ENCODE measurements around the gene ZNF136.
A peak's percentile ranks its signal among the peaks of the same experiment; 100 is the strongest.

Gene ZNF136

DNA sequence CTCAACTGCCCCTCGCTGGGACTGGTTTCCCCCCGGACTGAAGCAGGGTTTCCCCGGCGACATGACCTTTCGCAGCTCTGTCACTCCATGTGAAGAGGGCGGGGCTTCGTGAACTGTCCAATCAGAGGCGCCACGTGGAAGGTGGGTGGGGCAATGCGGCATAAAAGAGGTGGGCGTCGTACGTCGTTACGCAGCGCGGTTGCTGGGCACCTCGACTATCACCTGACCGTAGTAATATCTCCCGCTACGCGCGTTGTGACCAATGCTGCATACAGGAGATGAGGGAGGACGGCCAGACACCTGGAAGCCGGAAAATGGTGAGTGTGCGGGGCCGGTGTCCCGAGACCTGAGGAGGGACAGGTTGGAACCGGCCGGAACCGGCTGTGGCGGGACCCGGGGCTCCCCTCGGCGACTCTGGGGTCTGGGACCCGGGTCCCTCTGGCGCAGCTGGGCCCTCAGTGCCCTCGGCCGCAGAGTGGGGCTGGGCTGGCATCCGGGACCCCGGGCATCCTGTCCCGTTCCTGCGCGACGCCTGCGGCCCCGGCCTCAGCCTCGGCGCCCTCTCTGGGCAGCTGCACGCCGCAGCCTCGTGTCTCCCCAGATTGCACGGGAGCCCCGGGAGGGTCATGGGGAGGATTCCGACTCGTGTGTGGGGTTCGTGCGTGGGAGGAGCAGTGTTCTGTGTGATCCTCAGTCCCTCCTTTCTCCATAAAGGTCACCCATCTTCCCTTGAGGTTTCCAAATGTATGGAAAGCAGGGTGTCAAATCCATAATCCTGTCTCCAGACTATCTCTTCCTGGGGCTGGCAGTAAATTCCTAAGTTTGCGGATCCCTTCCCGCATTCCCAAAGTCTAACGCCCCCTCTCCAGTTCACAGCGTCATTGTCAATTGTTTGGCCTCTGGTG is 32.2 kb downstream of the ZNF136 start:
- peak; percentile 76 for DNase-seq (ENCODE audit: low spot score)

DNA sequence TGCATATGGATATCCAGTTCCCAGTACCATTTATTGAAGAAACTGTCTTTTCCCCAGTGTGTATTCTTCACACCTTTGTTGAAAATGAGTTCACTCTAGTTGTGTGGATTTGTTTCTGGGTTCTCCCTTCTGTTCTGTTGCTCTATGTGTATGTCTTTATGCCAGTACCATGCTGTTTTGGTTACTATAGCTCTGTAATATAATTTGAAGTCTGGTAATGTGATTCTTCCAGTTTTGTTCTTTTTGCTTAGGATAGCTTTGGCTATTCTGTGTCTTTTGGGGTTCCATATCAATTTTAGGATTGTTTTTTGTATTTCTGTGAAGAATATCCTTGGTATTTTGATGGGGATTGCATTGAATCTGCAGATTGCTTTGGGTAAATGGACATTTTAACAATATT is 35.2 kb downstream of the ZNF136 start:
- no peak for DNase-seq (ENCODE audit: low spot score)

- no peak for DNase-seq (ENCODE audit: low spot score)
These were observed 37.0 kb downstream of the ZNF136 start for GRCh38 chr19:12199757-12200419.

GRCh38 chr19:12202250-12202649 is 39.4 kb downstream of the ZNF136 start:
- no peak for DNase-seq (ENCODE audit: low spot score)

DNA sequence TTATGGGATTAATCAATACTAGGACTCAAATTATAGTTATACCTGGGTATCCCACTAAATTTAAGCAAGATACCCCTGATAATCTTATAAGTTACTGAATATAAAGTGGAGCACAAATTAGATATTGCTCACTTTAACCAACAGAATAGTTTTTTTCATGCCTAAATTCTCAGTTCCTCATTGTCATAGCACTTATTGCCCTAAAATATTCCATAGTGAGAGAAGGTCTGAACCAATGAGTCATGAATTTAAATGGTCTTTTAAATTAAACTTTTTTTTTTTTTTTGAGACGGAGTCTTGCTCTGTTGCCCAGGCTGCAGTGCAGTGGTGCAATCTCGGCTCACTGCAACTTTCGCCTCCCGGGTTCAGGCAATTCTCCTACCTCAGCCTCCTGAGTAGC is 42.4 kb downstream of the ZNF136 start:
- DNase-seq (ENCODE audit: low spot score), result no peak

DNA sequence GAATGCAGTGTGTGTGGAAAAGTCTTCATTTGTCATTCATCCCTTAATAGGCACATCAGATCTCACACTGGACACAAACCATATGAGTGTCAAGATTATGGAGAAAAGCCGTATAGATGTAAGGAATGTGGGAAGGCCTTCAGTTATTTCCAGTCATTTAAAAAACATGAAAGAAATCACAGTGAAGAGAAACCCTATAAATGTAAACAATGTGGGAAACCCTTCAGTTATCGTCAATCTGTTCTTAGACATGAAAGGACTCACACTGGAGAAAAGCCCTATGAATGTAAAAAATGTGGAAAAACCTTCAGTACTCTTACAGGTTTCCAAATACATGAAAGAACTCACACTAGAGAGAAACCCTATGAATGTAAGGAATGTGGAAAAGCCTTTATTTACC is 45.3 kb downstream of the ZNF136 start:
- DNase-seq (ENCODE audit: low spot score), result no peak

GRCh38 chr19:12217332-12217731 is 54.4 kb downstream of the ZNF136 start:
- DNase-seq (ENCODE audit: low spot score), result no peak

GRCh38 chr19:12222980-12223630 is 60.2 kb downstream of the ZNF136 start:
- DNase-seq (ENCODE audit: low spot score), result no peak

DNA sequence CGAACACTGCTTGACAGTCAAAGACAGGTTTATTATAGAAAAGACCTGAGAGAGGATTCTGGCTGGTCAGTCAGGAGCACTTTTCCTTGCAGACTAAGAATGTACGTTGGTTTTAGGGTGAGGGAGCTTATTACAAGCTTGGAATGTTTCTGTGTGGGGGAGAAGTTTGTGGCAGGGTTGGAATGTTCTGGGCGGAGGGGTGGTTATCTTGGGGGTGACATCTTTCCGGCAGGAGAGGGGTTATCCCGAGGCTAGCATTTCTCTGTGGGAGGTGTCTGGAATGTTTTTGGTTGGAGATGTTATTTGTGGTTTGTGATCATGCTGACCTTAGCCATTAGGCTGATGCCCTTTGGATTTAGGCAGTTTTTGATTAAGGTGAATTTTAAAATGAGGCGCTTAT is 61.8 kb downstream of the ZNF136 start:
- no peak for DNase-seq (ENCODE audit: low spot score)

DNA sequence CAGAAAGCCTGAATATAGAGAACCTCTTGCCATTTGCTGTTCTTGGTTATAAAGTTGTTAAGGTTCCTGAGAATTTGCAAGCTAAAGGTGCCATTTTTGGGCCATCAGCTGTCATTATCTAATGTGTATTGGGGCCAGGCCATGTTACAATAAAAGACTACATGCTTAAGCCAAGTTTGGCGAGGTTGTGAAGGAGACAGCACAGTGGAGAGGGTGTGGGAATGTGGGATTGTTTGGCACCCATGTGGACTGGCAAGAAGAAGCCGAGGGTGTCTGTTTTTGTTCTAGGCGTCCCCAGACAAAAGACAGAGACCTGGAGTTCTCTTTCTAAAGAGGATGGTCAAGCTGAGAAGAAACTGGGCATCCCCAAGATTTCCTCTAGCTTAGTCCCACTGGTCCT is 67.1 kb downstream of the ZNF136 start:
- no peak for DNase-seq (ENCODE audit: low spot score)

DNA sequence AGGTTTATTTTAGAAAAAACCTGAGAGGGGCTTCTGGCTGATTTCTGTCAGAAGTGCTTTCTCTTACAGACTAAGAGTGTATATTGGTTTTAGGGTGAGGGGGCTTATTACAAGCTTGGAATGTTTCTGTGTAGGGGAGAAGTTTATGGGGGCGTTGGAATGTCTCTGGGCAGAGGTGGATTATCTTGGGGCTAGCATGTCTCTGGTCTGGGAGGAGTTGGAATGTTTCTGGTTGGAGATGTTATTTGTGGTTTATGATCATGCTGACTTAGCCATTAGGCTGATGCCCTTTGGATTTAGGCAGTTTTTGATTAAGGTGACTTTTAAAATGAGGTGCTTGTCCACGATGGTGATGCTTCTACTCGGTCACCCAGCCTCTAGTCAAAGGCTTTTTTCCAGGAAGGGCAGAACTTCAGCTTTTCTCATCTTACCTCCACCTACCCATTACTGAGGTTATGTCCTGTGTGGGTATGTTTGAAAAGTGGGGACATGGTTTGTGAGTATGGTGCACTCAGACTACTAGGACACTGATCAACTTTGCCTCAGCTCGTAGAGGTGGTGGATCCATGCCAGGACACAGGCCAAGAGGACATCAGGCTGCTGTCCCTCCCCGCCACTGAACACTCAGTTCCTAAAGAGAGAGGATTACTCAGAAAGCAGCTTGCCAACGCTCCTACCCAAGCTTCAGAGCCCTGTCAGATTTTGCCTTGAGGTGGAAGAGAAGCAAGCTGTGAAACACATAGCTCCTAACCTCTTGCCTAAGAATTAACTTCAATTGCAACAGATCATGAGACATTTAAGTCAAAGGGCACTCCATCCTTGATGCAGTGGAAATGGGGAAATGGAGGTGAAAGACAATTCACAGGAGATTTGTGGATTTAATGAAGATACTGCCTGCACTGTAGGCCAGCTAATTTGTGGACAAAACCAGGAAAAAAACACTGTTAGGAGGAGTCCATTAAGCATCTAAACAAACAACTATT is 68.1 kb downstream of the ZNF136 start:
- no peak for DNase-seq (ENCODE audit: low spot score)

DNA sequence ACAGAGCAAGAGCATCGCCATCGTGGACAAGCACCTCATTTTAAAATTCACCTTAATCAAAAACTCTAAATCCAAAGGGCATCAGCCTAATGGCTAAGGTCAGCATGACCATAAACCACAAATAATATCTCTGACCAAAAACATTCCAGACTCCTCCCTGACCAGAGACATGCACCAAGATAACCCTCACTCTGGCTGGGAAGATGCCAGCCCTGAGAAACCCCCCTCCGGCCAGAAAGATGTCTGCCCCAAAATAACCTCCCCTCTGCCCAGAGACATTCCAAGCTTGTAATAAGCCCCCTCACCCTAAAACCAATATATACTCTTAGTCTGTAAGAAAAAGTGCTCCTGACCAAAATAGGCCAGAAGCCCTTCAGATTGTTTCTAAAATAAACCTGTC is 70.1 kb downstream of the ZNF136 start:
- no peak for DNase-seq (ENCODE audit: low spot score)

- DNase-seq (ENCODE audit: low spot score), result no peak
These were observed 74.4 kb downstream of the ZNF136 start for GRCh38 chr19:12237143-12237839.

All from germinal center (tissue), 1 donor.